OCI-LY1 (cell line): ENCODE data around the gene SH3TC2.

Experiments used
- H2AFZ ChIP-seq: fragments of 200-600 bp; sonication (generic), shearing (Covaris generic); 2 replicates; pipeline ENCODE4 v1.6.0; 2014; ENCODE audit warnings: antibody characterized with exemption, mild to moderate bottlenecking, low read length
- H3F3A ChIP-seq: fragments of 200-600 bp; sonication (generic), shearing (Covaris generic); 2 replicates; pipeline ENCODE4 v1.6.0; 2014; ENCODE audit warnings: mild to moderate bottlenecking, antibody characterized with exemption, low read length, moderate library complexity; ENCODE audit not compliant: insufficient read depth
- H3K27ac ChIP-seq: fragments of 200-600 bp; sonication (generic); 2 replicates; pipeline ENCODE4 v1.5.1; 2014; ENCODE audit warnings: low read length, mixed run types, mild to moderate bottlenecking, low read depth; ENCODE audit not compliant: poor library complexity, severe bottlenecking
- H3K27me3 ChIP-seq: fragments of 200-600 bp; sonication (generic); 2 replicates; pipeline ENCODE4 v1.6.0; 2014; ENCODE audit warnings: antibody characterized with exemption, mild to moderate bottlenecking, low read length, moderate library complexity; ENCODE audit not compliant: insufficient read depth
- H3K36me3 ChIP-seq: fragments of 200-600 bp; sonication (generic); 2 replicates; pipeline ENCODE4 v1.6.1; 2014; ENCODE audit warnings: mild to moderate bottlenecking, antibody characterized with exemption, low read length, moderate library complexity, mixed read lengths; ENCODE audit not compliant: insufficient read depth
- H3K4me1 ChIP-seq: fragments of 200-600 bp; sonication (generic); 2 replicates; pipeline ENCODE4 v1.5.1; 2014; ENCODE audit warnings: mild to moderate bottlenecking, low read length, moderate library complexity; ENCODE audit not compliant: insufficient read depth, severe bottlenecking
- H3K4me2 ChIP-seq: fragments of 200-600 bp; sonication (generic), shearing (Covaris generic); 2 replicates; pipeline ENCODE4 v1.6.1; 2014; ENCODE audit warnings: low read length
- H3K4me3 ChIP-seq: fragments of 200-600 bp; sonication (generic); 2 replicates; pipeline ENCODE4 v1.5.1; 2014; ENCODE audit warnings: low read length, low read depth, mild to moderate bottlenecking, mixed read lengths; ENCODE audit not compliant: poor library complexity, severe bottlenecking
- H3K79me2 ChIP-seq: fragments of 200-600 bp; shearing (Covaris generic); 2 replicates; pipeline ENCODE4 v1.6.1; 2016; ENCODE audit warnings: mixed run types, low read length, mixed read lengths; ENCODE audit not compliant: insufficient read depth
- H3K9ac ChIP-seq: fragments of 200-600 bp; sonication (generic), shearing (Covaris generic); 2 replicates; pipeline ENCODE4 v1.6.1; 2014; ENCODE audit warnings: mild to moderate bottlenecking, low read length, mixed read lengths
- H3K9me2 ChIP-seq: fragments of 200-600 bp; sonication (generic), shearing (Covaris generic); 2 replicates; pipeline ENCODE4 v1.6.1; 2014; ENCODE audit warnings: low read depth, mild to moderate bottlenecking, low read length, mixed read lengths
- H3K9me3 ChIP-seq: fragments of 200-600 bp; shearing (Covaris generic); 2 replicates; pipeline ENCODE4 v1.6.1; 2014; ENCODE audit warnings: low read length, mixed read lengths
- H4K20me1 ChIP-seq: fragments of 200-600 bp; sonication (generic), shearing (Covaris generic); 2 replicates; pipeline ENCODE4 v1.6.0; 2016; ENCODE audit warnings: mild to moderate bottlenecking, low read length; ENCODE audit not compliant: insufficient read depth
- EZH2 ChIP-seq: fragments of 200-600 bp; sonication (generic), shearing (Covaris generic); IDR thresholded peaks from 2 replicates; pipeline ENCODE4 v1.8.0; 2017; ENCODE audit warnings: borderline replicate concordance, mixed run types, mild to moderate bottlenecking, antibody characterized with exemption, low read length, moderate library complexity, mixed read lengths
- TF ChIP-seq, protein P1 (sequence below): fragments of 200-600 bp; sonication (generic), shearing (Covaris generic); IDR thresholded peaks from 2 replicates; pipeline ENCODE4 v1.5.1; 2017; ENCODE audit warnings: mild to moderate bottlenecking, antibody characterized with exemption, low read length, moderate library complexity, mixed read lengths

Gene SH3TC2

DNA sequence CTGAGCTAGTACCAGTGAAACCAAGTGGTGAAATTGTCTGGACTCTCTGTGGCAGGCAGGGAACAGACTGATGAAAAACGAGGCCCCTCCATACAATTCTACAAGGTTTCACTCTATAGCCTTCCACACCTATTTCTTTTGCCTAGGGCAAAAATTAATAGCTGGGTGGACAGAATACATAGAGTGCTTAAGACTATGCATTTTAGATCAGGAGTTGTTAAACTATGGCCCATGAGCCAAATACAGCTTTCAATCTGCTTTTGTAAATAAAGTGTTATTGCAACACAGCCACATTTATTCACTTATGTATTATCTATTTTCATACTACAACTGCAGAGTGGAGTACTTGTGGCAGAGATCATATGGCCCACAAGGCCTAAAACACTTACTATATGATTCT lies 45.2 kb downstream of the SH3TC2 start:
- Histone ChIP-seq H3K27me3 (no peaks in the 10 kb centered on the region), H3K9me2 (no peaks in the 10 kb centered on the region), H3K36me3 (no peaks in the 10 kb centered on the region), H3K4me1 (no peaks in the 10 kb centered on the region), H2AFZ (no peak overlapping the region), H3K4me3 (no peak overlapping the region), H3F3A (no peaks in the 10 kb centered on the region), H3K4me2 (no peak overlapping the region), H4K20me1 (no peaks in the 10 kb centered on the region), H3K9ac (no peak overlapping the region), H3K27ac (no peak overlapping the region), H3K79me2 (no peaks in the 10 kb centered on the region), H3K9me3 (no peaks in the 10 kb centered on the region)
- TF ChIP-seq, protein P1, sequence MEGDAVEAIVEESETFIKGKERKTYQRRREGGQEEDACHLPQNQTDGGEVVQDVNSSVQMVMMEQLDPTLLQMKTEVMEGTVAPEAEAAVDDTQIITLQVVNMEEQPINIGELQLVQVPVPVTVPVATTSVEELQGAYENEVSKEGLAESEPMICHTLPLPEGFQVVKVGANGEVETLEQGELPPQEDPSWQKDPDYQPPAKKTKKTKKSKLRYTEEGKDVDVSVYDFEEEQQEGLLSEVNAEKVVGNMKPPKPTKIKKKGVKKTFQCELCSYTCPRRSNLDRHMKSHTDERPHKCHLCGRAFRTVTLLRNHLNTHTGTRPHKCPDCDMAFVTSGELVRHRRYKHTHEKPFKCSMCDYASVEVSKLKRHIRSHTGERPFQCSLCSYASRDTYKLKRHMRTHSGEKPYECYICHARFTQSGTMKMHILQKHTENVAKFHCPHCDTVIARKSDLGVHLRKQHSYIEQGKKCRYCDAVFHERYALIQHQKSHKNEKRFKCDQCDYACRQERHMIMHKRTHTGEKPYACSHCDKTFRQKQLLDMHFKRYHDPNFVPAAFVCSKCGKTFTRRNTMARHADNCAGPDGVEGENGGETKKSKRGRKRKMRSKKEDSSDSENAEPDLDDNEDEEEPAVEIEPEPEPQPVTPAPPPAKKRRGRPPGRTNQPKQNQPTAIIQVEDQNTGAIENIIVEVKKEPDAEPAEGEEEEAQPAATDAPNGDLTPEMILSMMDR, result no peak
- TF ChIP-seq EZH2, result no peak

DNA sequence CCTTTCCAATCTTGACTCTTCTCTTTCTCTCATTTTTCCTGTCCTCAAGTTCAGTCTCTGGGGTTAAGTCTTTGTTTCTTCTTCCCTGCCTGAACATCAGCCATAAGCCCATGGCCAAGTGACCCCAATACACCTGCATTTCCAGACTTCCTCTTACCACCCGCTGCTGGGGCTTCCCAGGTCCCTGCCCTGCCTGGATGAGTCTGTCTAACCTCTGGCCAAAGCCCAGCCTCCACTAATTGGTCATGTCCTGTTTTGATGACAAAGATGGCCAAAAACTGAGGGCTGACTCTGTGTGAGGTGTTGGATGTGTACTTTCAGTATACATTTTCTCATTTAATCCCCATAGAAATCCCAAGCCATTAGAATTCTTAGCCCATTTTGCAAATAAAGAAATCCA lies 47.3 kb downstream of the SH3TC2 start:
- Histone ChIP-seq H3K79me2 (no peaks in the 10 kb centered on the region), H2AFZ (no peak overlapping the region), H3K9me3 (no peaks in the 10 kb centered on the region), H3F3A (no peaks in the 10 kb centered on the region), H3K27ac (no peak overlapping the region), H3K9ac (no peak overlapping the region), H3K27me3 (no peaks in the 10 kb centered on the region), H3K4me1 (no peaks in the 10 kb centered on the region), H3K9me2 (no peaks in the 10 kb centered on the region), H3K4me3 (no peak overlapping the region), H4K20me1 (no peaks in the 10 kb centered on the region), H3K36me3 (no peaks in the 10 kb centered on the region), H3K4me2 (no peak overlapping the region)
- no peak for TF ChIP-seq EZH2
- TF ChIP-seq, protein P1, result no peak

DNA sequence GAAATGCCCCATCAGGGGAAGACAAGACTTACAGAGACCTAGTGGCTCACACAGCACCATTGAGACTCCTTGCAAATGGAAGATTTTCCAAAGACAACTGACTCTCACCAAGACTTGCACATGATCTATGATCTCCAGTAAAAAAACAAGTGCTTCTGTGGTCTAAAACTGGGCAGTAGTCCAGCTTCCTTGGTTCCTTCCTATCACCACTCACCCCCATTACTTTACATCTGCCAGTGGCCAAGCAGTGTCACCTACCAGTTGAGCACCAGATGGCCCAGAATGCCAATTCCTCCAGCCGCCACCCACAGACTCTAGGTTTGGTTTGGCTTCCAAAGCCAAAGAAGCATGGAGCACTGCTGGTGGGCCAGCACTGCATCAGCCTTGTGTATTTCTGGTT lies 47.7 kb downstream of the SH3TC2 start:
- Histone ChIP-seq H3K36me3 (no peaks in the 10 kb centered on the region), H3K27ac (no peak overlapping the region), H3K27me3 (no peaks in the 10 kb centered on the region), H4K20me1 (no peaks in the 10 kb centered on the region), H3K4me2 (no peak overlapping the region), H3K9me2 (no peaks in the 10 kb centered on the region), H3K9ac (no peak overlapping the region), H3K4me3 (no peak overlapping the region), H2AFZ (no peak overlapping the region), H3F3A (no peaks in the 10 kb centered on the region), H3K4me1 (no peaks in the 10 kb centered on the region), H3K79me2 (no peaks in the 10 kb centered on the region), H3K9me3 (no peaks in the 10 kb centered on the region)
- TF ChIP-seq, protein P1, result no peak
- no peak for TF ChIP-seq EZH2
